GM06990 (cell line): ENCODE results near the gene ATP8B4.

Experiments
- DNase-seq: peaks from one replicate; pipeline ENCODE4 v3.0.0-alpha.2; 2011; ENCODE audit not compliant: insufficient read length; ENCODE audit errors: extremely low read depth
- H3K27me3 ChIP-seq: replicated peaks from 2 replicates; pipeline ENCODE4 v1.6.0; 2011; ENCODE audit warnings: low read length; ENCODE audit not compliant: control insufficient read depth, insufficient read depth
- H3K36me3 ChIP-seq: 2 replicates; pipeline ENCODE4 v1.5.1; 2011; ENCODE audit warnings: low read length; ENCODE audit not compliant: control insufficient read depth, insufficient read depth
- H3K4me3 ChIP-seq: replicated peaks from 2 replicates; pipeline ENCODE4 v1.5.1; 2011; ENCODE audit warnings: low read depth, mild to moderate bottlenecking, control low read depth, low read length
- CTCF ChIP-seq: IDR thresholded peaks from 2 replicates; pipeline ENCODE4 v1.5.1; 2011; ENCODE audit warnings: low read length, control low read depth, mild to moderate bottlenecking, inconsistent platforms; ENCODE audit not compliant: insufficient read depth, poor library complexity, severe bottlenecking

ATP8B4 gene

GRCh38 chr15:50084932-50085331, 34.1 kb downstream of the ATP8B4 start:
- TF ChIP-seq CTCF: no peak
- Histone ChIP-seq H3K36me3 (no peaks in the 10 kb centered on the region), H3K27me3 (no peaks in the 10 kb centered on the region; the same call in 1 of the 2 replicates), H3K4me3 (no peak overlapping the region)
- DNase-seq: no peak

- TF ChIP-seq CTCF: no peak
These were observed 35.5 kb downstream of the ATP8B4 start for GRCh38 chr15:50083424-50084025.

DNA sequence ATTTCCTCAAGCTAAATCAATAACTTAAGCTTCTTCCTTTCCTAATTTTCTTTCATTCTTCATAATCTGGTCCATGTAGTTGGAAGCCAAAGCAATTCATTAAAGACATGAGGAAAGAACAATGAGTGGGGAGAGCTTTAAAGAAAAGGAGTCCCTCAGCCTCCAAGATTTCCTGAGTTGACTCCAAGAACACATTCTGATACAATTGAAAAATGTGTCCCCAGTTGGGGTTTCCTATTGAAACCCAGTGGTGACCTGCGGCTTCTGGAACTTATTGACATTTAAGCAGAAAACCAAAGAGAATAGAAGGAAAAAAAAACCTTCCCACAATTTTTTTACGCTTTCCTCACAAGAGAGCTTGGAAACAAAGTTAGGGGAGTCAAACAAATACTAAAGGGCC, 37.0 kb downstream of the ATP8B4 start:
- no peaks in the 10 kb centered on the region for H3K36me3 ChIP-seq
- DNase-seq: no peak
- no peak overlapping the region for H3K4me3 ChIP-seq
- no peaks in the 10 kb centered on the region; the same call in 1 of the 2 replicates for H3K27me3 ChIP-seq
- no peak for TF ChIP-seq CTCF

More at GRCh38 chr15:50083424-50084025, 35.5 kb downstream of the ATP8B4 start:
- H3K36me3 ChIP-seq: no peaks in the 10 kb centered on the region
- H3K27me3 ChIP-seq: no peaks in the 10 kb centered on the region; the same call in 1 of the 2 replicates
- H3K4me3 ChIP-seq: no peak overlapping the region
- DNase-seq: no peak

DNA sequence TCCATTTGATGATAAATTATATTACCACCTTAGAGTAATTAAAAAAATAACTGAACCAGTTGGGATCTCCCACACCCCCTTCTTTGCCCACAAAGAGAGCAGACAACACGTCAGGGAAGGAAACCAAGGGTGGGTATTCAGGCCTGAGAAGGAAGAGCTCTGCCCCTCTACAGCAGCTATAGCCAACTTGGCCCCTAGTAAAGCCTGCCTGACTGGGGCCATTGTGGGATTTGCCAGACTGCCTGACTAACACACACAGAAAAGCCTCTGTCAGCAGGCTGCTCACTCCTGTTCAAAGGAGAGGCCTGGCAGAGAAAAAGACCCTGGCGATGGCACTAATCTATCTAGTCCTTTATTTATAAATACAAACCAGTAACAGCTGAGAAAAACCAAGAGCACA, 41.4 kb downstream of the ATP8B4 start:
- Histone ChIP-seq H3K27me3 (no peaks in the 10 kb centered on the region), H3K4me3 (no peak overlapping the region), H3K36me3 (no peaks in the 10 kb centered on the region)
- DNase-seq: no peak
- no peak for TF ChIP-seq CTCF

DNA sequence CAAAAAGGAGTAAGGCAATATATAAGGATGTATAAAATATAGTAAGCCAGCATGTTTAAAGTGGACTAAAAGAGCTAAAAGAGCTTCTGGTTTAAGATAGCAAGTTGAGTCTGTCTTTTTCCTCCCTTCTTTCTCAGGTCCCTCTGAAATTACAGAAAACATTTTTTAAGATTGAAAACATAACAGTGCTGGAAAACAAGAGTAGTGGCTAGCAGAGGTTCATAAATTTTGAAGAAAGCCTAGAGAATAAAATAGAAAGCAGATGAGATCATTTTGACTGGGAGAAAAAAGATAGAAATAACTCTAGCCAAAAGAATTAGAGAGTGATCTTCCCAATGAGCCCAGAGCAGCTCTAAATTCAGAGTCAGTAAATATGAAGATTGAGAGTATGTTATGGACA, 41.9 kb downstream of the ATP8B4 start:
- Histone ChIP-seq H3K36me3 (no peaks in the 10 kb centered on the region), H3K27me3 (no peaks in the 10 kb centered on the region), H3K4me3 (no peak overlapping the region)
- TF ChIP-seq CTCF: no peak
- DNase-seq: no peak

- DNase-seq: no peak
- no peak for TF ChIP-seq CTCF
- H3K36me3 ChIP-seq: no peaks in the 10 kb centered on the region
- H3K27me3 ChIP-seq: no peaks in the 10 kb centered on the region; the same call in 1 of the 2 replicates
- H3K4me3 ChIP-seq: no peak overlapping the region
These were observed 43.7 kb downstream of the ATP8B4 start for GRCh38 chr15:50075319-50075718.
